ENCODE results near the gene MEFV. TPM values are rescaled to one million over a fixed set of nuclear protein-coding genes. Genes with fewer than 3 reads are reported as not detected.

MEFV gene
- total and polyA plus RNA-seq, 2 of the 4 experiments (the other 2 are of a cell fraction) = not detected

GRCh38 chr16:3212006-3212405 is 44.4 kb downstream of the MEFV start:
- no peak overlapping the region for H2BK15ac ChIP-seq (ENCODE audit: low read depth, low read length)

More at GRCh38 chr16:3212006-3212405, 44.4 kb downstream of the MEFV start:
- Histone ChIP-seq H3K4me1 (ENCODE audit: control insufficient read depth, insufficient read depth, low read length) (no peaks in the 10 kb centered on the region), H3K27me3 (ENCODE audit: control insufficient read depth, insufficient read depth, low read length) (no peaks in the 10 kb centered on the region), H2BK5ac (ENCODE audit: low read depth, low read length, poor library complexity, severe bottlenecking) (no peak overlapping the region), H2AFZ (replicated peaks; ENCODE audit: low read length, poor library complexity) (no peak overlapping the region), H4K20me1 (ENCODE audit: insufficient read depth, low read length) (no peaks in the 10 kb centered on the region), H3K9me1 (ENCODE audit: insufficient read depth, low read length) (no peaks in the 10 kb centered on the region), H3K79me1 (ENCODE audit: low read depth in 1 of 2, low read length in 2 of 2) (no peaks in the 10 kb centered on the region), H4K5ac (ENCODE audit: low read depth, low read length) (no peak overlapping the region), H2BK120ac (ENCODE audit: low read depth, low read length) (no peak overlapping the region), H3K4me2 (ENCODE audit: low read depth, low read length) (no peak overlapping the region), H3K9me3 (ENCODE audit: control insufficient read depth, insufficient read depth, low read length) (peaks cover 4% of the 10 kb centered on the region; the same call in 1 of the 2 replicates), H3K36me3 (ENCODE audit: control insufficient read depth, insufficient read depth, low read length) (no peaks in the 10 kb centered on the region), H2AK9ac (replicated peaks; ENCODE audit: low read depth, low read length, poor library complexity) (no peak overlapping the region), H3K56ac (ENCODE audit: extremely low read depth, insufficient read depth, low read length) (no peak overlapping the region), H3K23ac (ENCODE audit: low read depth, low read length) (no peak overlapping the region), H4K8ac (ENCODE audit: low read depth in 2 of 2, low read length in 2 of 2) (no peak overlapping the region), H2BK20ac (ENCODE audit: low read depth, low read length) (no peak overlapping the region), H3K27ac (ENCODE audit: insufficient read depth, low read length) (no peak overlapping the region), H3K18ac (ENCODE audit: low read depth, low read length) (no peak overlapping the region), H4K91ac (ENCODE audit: insufficient read depth, low read depth, low read length) (no peak overlapping the region), H3K4me3 (ENCODE audit: insufficient read depth, low read depth, low read length) (no peak overlapping the region), H3K9ac (ENCODE audit: low read depth, low read length) (no peak overlapping the region), H3K14ac (replicated peaks; ENCODE audit: low read depth, low read length) (no peak overlapping the region), H2AK5ac (ENCODE audit: low read depth, low read length) (no peak overlapping the region), H3K4ac (ENCODE audit: low read depth, low read length) (no peak overlapping the region)
- ChIA-PET POLR2A (ENCODE audit: unreplicated experiment) (no interaction called here), CTCF (no interaction called here)
- in situ Hi-C loops (cut with MboI; ENCODE audit: low sequenced_read_pairs) = no loop called here
- TF ChIP-seq USF2 (IDR thresholded peaks at IDR 0.05; ENCODE audit: low read depth, low read length) = no peak
- TF ChIP-seq BHLHE40 (IDR thresholded peaks at IDR 0.05; ENCODE audit: low read depth, low read length) = no peak
- TF ChIP-seq CTCF (conservative IDR thresholded peaks at IDR 0.05; ENCODE audit: low read depth, low read length) = no peak
- no peak for TF ChIP-seq RCOR1 (IDR thresholded peaks at IDR 0.05; ENCODE audit: insufficient replicate concordance, low read length)
- no peak for TF ChIP-seq MAFK (IDR thresholded peaks at IDR 0.05; ENCODE audit: low read depth, low read length)
- TF ChIP-seq SMC3 (IDR thresholded peaks at IDR 0.05; ENCODE audit: low read depth, low read length) = no peak
- TF ChIP-seq CHD1 (IDR thresholded peaks at IDR 0.05; ENCODE audit: low read depth, low read length) = no peak
- no peak for TF ChIP-seq MXI1 (IDR thresholded peaks at IDR 0.05; ENCODE audit: borderline replicate concordance, low read depth, low read length)
- TF ChIP-seq RAD21 (IDR thresholded peaks at IDR 0.05; ENCODE audit: low read length) = no peak
- intact Hi-C loops (cut with micrococcal nuclease) = no loop called here
- DNase-seq (no peak), ATAC-seq (ENCODE audit: low read depth) (no peak)
- WGBS, 2 experiments (ENCODE audit: extremely low coverage in 2 of 2, insufficient read length in 1 of 2) = 80% methylated on average over 3 of the region's 3 CpGs; no CpG with 5 or more reads in 1 of the 2 experiments
- BruUV-seq (replicated peaks) = no TSS peak
- dilution Hi-C loops (cut with HindIII; ENCODE audit: low sequenced_read_pairs, unreplicated experiment) = no loop called here

Data from IMR-90 (cell line).